ENCODE results near the gene COX7A2L. TPM values are rescaled to one million over a fixed set of nuclear protein-coding genes. Genes with fewer than 3 reads are reported as not detected.

COX7A2L gene
- total and polyA plus RNA-seq, 2 experiments from 2014 or later = 112 to 149 TPM

- no peak for TF ChIP-seq REST (IDR thresholded peaks at IDR 0.05; ENCODE audit: unreplicated experiment)
- no peak for TF ChIP-seq POLR2AphosphoS5 (IDR thresholded peaks at IDR 0.05; ENCODE audit: low read depth)
- TF ChIP-seq CTCF (conservative IDR thresholded peaks at IDR 0.05; ENCODE audit: low read depth in 2 of 2) = no peak
- TF ChIP-seq CREB1 (CRISPR knock-in tag; IDR thresholded peaks at IDR 0.05; ENCODE audit: low read depth) = no peak
- TF ChIP-seq ZNF114 (CRISPR knock-in tag; IDR thresholded peaks at IDR 0.05) = no peak
- TF ChIP-seq ETS1 (IDR thresholded peaks at IDR 0.05) = no peak
These were observed 9.2 kb downstream of the COX7A2L start (continued) for GRCh38 chr2:42351864-42352263.

GRCh38 chr2:42350434-42351063 lies 10.5 kb downstream of the COX7A2L start:
- Histone ChIP-seq H3K27me3 (ENCODE audit: insufficient read depth) (no peaks in the 10 kb centered on the region), H2AFZ (no peak overlapping the region), H3K4me1 (ENCODE audit: insufficient read depth) (no peaks in the 10 kb centered on the region; the same call in 1 of the 2 replicates), H4K20me1 (replicated peaks; ENCODE audit: insufficient read depth) (peaks cover 10% of the 10 kb centered on the region), H3K4me2 (no peak overlapping the region), H3K4me3 (no peak overlapping the region), H3K9me2 (ENCODE audit: insufficient read depth) (no peaks in the 10 kb centered on the region), H3K36me3 (ENCODE audit: insufficient read depth) (peaks cover 4% of the 10 kb centered on the region), H3F3A (replicated peaks; ENCODE audit: low read depth) (peaks cover 3% of the 10 kb centered on the region; the same call in 1 of the 2 replicates), H3K27ac (ENCODE audit: low read depth) (no peak overlapping the region), H3K79me2 (replicated peaks; ENCODE audit: insufficient read depth) (peaks cover 94% of the 10 kb centered on the region)
- DNase-seq (ENCODE audit: low spot score) = no peak
- Mint-ChIP-seq H3K27me3 (ENCODE audit: insufficient read depth, low read depth, poor library complexity) (no peaks in the 10 kb centered on the region), H3K27ac (no peak overlapping the region), H3K4me3 (no peak overlapping the region), H3K4me1 (0 out of 3 replicates have a peak, but pooled peaks cover 2% of the 10 kb centered on the region), H3K9me3 (no peaks in the 10 kb centered on the region), H3K36me3 (ENCODE audit: low read depth) (peaks cover 27% of the 10 kb centered on the region)
- no peak for ATAC-seq
- TF ChIP-seq REST (IDR thresholded peaks at IDR 0.05; ENCODE audit: unreplicated experiment) (no peak), STAT1 (IDR thresholded peaks at IDR 0.05; ENCODE audit: unreplicated experiment) (no peak), JUNB (IDR thresholded peaks at IDR 0.05; ENCODE audit: unreplicated experiment) (no peak), ZNF114 (CRISPR knock-in tag; IDR thresholded peaks at IDR 0.05) (no peak)
